Right lobe of liver (tissue), 4 donors: Measurements from ENCODE around the gene CYP2A7.
"Not testable (repeated sequence)": the region's sequence is repeated elsewhere in the genome, so short reads cannot be mapped to it uniquely, and the experiment has no call there.

Experiments used
- POLR2A ChIP-seq: fragments of 450-650 bp; IDR thresholded peaks from one replicate; pipeline ENCODE4 v1.6.1; 2017; ENCODE audit warnings: antibody characterized with exemption, mild to moderate bottlenecking
- TF ChIP-seq, protein P1 (sequence below), 4 donors: fragments of 200-600 bp in 3 of 4; fragments of 450-650 bp in 1 of 4; IDR thresholded peaks; one replicate each; pipeline versions ENCODE4 v1.5.1 to v1.8.0; 2016 to 2022; ENCODE audit warnings: antibody characterized with exemption in 4 of 4, mild to moderate bottlenecking in 2 of 4
- donor health status: DM: no; HTN: no; CAD: no.
- donor health status: DM: no; HTN: no; CAD: no.
- donor health status: DM: no; HTN: yes; CAD: no.

DNA sequence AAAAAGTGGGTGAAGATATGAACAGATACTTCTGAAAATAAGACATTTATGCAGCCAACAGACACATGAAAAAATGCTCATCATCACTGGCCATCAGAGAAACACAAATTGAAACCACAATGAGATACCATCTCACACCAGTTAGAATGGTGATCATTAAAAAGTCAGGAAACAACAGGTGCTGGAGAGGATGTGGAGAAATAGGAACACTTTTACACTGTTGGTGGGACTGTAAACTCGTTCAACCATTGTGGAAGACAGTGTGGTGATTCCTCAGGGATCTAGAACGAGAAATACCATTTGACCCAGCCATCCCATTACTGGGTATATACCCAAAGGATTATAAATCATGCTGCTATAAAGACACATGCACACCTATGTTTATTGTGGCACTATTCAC lies 36.3 kb upstream of the CYP2A7 start:
- TF ChIP-seq POLR2A = not testable (repeated sequence)
- TF ChIP-seq, protein P1, sequence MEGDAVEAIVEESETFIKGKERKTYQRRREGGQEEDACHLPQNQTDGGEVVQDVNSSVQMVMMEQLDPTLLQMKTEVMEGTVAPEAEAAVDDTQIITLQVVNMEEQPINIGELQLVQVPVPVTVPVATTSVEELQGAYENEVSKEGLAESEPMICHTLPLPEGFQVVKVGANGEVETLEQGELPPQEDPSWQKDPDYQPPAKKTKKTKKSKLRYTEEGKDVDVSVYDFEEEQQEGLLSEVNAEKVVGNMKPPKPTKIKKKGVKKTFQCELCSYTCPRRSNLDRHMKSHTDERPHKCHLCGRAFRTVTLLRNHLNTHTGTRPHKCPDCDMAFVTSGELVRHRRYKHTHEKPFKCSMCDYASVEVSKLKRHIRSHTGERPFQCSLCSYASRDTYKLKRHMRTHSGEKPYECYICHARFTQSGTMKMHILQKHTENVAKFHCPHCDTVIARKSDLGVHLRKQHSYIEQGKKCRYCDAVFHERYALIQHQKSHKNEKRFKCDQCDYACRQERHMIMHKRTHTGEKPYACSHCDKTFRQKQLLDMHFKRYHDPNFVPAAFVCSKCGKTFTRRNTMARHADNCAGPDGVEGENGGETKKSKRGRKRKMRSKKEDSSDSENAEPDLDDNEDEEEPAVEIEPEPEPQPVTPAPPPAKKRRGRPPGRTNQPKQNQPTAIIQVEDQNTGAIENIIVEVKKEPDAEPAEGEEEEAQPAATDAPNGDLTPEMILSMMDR (IDR thresholded peaks at IDR 0.05) = not testable (repeated sequence)
